ENCODE measurements around the gene EPOP. TPM values are rescaled to one million over a fixed set of nuclear protein-coding genes. Genes with fewer than 3 reads are reported as not detected.
"Not testable (repeated sequence)": the region's sequence is repeated elsewhere in the genome, so short reads cannot be mapped to it uniquely, and the experiment has no call there.

Gene EPOP
- total RNA-seq, 1 donor from 2014 or later: 0.51 TPM

- DNase-seq (ENCODE audit: missing footprints) (no peak), ATAC-seq (no peak)
- intact Hi-C loops (cut with DNase I): no loop called here
These were observed 15.3 kb downstream of the EPOP start for GRCh38 chr17:38659415-38659814.

GRCh38 chr17:38658741-38659345 is 15.9 kb downstream of the EPOP start:
- DNase-seq (ENCODE audit: missing footprints) (no peak), ATAC-seq (no peak)
- intact Hi-C loops (cut with DNase I): no loop called here

GRCh38 chr17:38657824-38658740 is 16.7 kb downstream of the EPOP start:
- DNase-seq (ENCODE audit: missing footprints): no peak
- intact Hi-C loops (cut with DNase I): no loop called here
- ATAC-seq: no peak

GRCh38 chr17:38656959-38657823 is 17.6 kb downstream of the EPOP start:
- intact Hi-C loops (cut with DNase I): no loop called here
- DNase-seq (ENCODE audit: missing footprints): no peak
- no peak for ATAC-seq

GRCh38 chr17:38654411-38655398 is 20.1 kb downstream of the EPOP start:
- no peak for ATAC-seq
- DNase-seq (ENCODE audit: missing footprints): no peak
- intact Hi-C loops (cut with DNase I): no loop called here

- intact Hi-C loops (cut with DNase I): no loop called here
- no peak for DNase-seq (ENCODE audit: missing footprints)
- no peak for ATAC-seq
These were observed 21.1 kb downstream of the EPOP start for GRCh38 chr17:38653679-38654078.

GRCh38 chr17:38653230-38653629 is 21.5 kb downstream of the EPOP start:
- ATAC-seq (no peak), DNase-seq (ENCODE audit: missing footprints) (no peak)
- intact Hi-C loops (cut with DNase I): no loop called here

GRCh38 chr17:38650653-38651173 is 24.0 kb downstream of the EPOP start:
- DNase-seq (ENCODE audit: missing footprints); ATAC-seq; intact Hi-C loops (cut with DNase I): not testable (repeated sequence)

- ATAC-seq (no peak), DNase-seq (ENCODE audit: missing footprints) (no peak)
- intact Hi-C loops (cut with DNase I): no loop called here
These were observed 36.8 kb downstream of the EPOP start for GRCh38 chr17:38637951-38638350.

- ATAC-seq: no peak
- intact Hi-C loops (cut with DNase I): no loop called here
- no peak for DNase-seq (ENCODE audit: missing footprints)
These were observed 38.7 kb downstream of the EPOP start for GRCh38 chr17:38636054-38636453.

GRCh38 chr17:38632334-38632733 is 42.4 kb downstream of the EPOP start:
- intact Hi-C loops (cut with DNase I): no loop called here
- ATAC-seq: no peak
- no peak for DNase-seq (ENCODE audit: missing footprints)

GRCh38 chr17:38628441-38628840 is 46.3 kb downstream of the EPOP start:
- DNase-seq (ENCODE audit: missing footprints) (no peak), ATAC-seq (no peak)
- intact Hi-C loops (cut with DNase I): no loop called here

- no peak for DNase-seq (ENCODE audit: missing footprints)
- intact Hi-C loops (cut with DNase I): no loop called here
- no peak for ATAC-seq
These were observed 46.8 kb downstream of the EPOP start for GRCh38 chr17:38627957-38628356.

GRCh38 chr17:38626606-38627226 is 48.0 kb downstream of the EPOP start:
- intact Hi-C loops (cut with DNase I); ATAC-seq; DNase-seq (ENCODE audit: missing footprints): not testable (repeated sequence)

- ATAC-seq: no peak
- intact Hi-C loops (cut with DNase I): no loop called here
- no peak for DNase-seq (ENCODE audit: missing footprints)
These were observed 49.3 kb downstream of the EPOP start for GRCh38 chr17:38625482-38625881.

- ATAC-seq; DNase-seq (ENCODE audit: missing footprints); intact Hi-C loops (cut with DNase I): not testable (repeated sequence)
These were observed 49.9 kb downstream of the EPOP start for GRCh38 chr17:38624782-38625355.

All from Right ventricle myocardium inferior (tissue), 1 donor.